HEK293T (cell line): Measurements from ENCODE around the gene NCF4.

ENCODE experiments used
- CTCF ChIA-PET: fragments of 350-600 bp; formaldehyde crosslinking; extraction: SDS; loops from one replicate; lab custom pipeline; 2021; ENCODE audit warnings: antibody characterized with exemption, inconsistent platforms; lab: Yijun Ruan, JAX
- POLR2A ChIA-PET: fragments of 350-600 bp; formaldehyde crosslinking; extraction: SDS; loops from one replicate; lab custom pipeline; 2020; ENCODE audit warnings: antibody characterized with exemption, inconsistent platforms; lab: Yijun Ruan, JAX
- DNase-seq: peaks from one replicate; pipeline ENCODE4 v3.0.0; 2012; ENCODE audit warnings: mixed read lengths; ENCODE audit errors: extremely low spot score
- ARNT ChIP-seq: fragments of 450-650 bp; IDR thresholded peaks from 2 replicates; pipeline ENCODE4 v1.6.1; 2017; ENCODE audit warnings: mild to moderate bottlenecking
- BHLHE40 ChIP-seq: fragments of 450-650 bp; IDR thresholded peaks from 2 replicates; pipeline ENCODE4 v1.6.1; 2016; ENCODE audit warnings: mild to moderate bottlenecking, moderate library complexity, borderline replicate concordance
- CTBP1 ChIP-seq: fragments of 450-650 bp; IDR thresholded peaks from 2 replicates; pipeline ENCODE4 v1.6.1; 2016; ENCODE audit warnings: borderline replicate concordance
- ELF4 ChIP-seq: fragments of 450-650 bp; IDR thresholded peaks from 2 replicates; pipeline ENCODE4 v1.6.1; 2017; ENCODE audit warnings: antibody characterized with exemption
- FOXA1 ChIP-seq: fragments of 450-650 bp; IDR thresholded peaks from 2 replicates; pipeline ENCODE4 v1.6.1; 2016; ENCODE audit warnings: mild to moderate bottlenecking
- FOXK2 ChIP-seq: fragments of 450-650 bp; IDR thresholded peaks from 2 replicates; pipeline ENCODE4 v1.6.1; 2016; ENCODE audit warnings: mild to moderate bottlenecking
- FOXM1 ChIP-seq: fragments of 450-650 bp; IDR thresholded peaks from 2 replicates; pipeline ENCODE4 v1.6.1; 2017; ENCODE audit warnings: mild to moderate bottlenecking, borderline replicate concordance
- HDGF ChIP-seq: fragments of 450-650 bp; IDR thresholded peaks from 2 replicates; pipeline ENCODE4 v1.6.1; 2017; ENCODE audit warnings: antibody characterized with exemption, borderline replicate concordance
- L3MBTL2 ChIP-seq: fragments of 450-650 bp; conservative IDR thresholded peaks from 2 replicates; pipeline ENCODE4 v1.6.1; 2016; ENCODE audit warnings: mild to moderate bottlenecking
- LEF1 ChIP-seq: fragments of 450-650 bp; IDR thresholded peaks from 2 replicates; pipeline ENCODE4 v1.6.1; 2017; ENCODE audit warnings: mild to moderate bottlenecking, borderline replicate concordance
- NFRKB ChIP-seq: fragments of 450-650 bp; IDR thresholded peaks from 2 replicates; pipeline ENCODE4 v1.6.1; 2016; ENCODE audit warnings: mild to moderate bottlenecking, moderate library complexity
- SP1 ChIP-seq: fragments of 450-650 bp; IDR thresholded peaks from 2 replicates; pipeline ENCODE4 v1.6.1; 2017
- SUZ12 ChIP-seq: fragments of 450-650 bp; IDR thresholded peaks from 2 replicates; pipeline ENCODE4 v1.6.1; 2016; ENCODE audit warnings: mild to moderate bottlenecking
- TARDBP ChIP-seq: fragments of 450-650 bp; IDR thresholded peaks from 2 replicates; pipeline ENCODE4 v1.6.1; 2016
- ZNF384 ChIP-seq: fragments of 450-650 bp; IDR thresholded peaks from 2 replicates; pipeline ENCODE4 v1.6.1; 2016
- TF ChIP-seq, protein P1 (sequence below): fragments of 450-650 bp; IDR thresholded peaks from 2 replicates; pipeline ENCODE4 v1.6.1; 2016

NCF4 gene

DNA sequence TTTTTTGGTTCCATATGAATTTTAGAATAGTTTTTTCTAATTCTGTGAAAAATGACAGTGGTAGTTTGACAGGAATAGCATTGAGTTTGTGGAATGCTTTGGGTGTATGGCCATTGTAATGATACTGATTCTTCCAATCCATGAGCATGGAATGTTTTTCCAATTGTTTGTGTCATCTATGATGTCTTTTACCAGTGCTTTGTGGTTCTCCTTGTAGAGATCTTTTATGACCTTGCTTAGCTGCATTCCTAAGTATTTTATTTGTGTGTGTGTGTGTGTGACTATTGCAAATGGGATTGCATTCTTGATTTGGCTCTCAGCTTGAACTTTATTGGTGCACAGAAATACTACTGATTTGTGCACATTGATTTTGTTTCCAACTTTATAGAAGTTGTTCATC lies 49.7 kb downstream of the NCF4 start:
- CTCF ChIA-PET, result no interaction called here
- DNase-seq, result no peak
- POLR2A ChIA-PET, result no interaction called here

DNA sequence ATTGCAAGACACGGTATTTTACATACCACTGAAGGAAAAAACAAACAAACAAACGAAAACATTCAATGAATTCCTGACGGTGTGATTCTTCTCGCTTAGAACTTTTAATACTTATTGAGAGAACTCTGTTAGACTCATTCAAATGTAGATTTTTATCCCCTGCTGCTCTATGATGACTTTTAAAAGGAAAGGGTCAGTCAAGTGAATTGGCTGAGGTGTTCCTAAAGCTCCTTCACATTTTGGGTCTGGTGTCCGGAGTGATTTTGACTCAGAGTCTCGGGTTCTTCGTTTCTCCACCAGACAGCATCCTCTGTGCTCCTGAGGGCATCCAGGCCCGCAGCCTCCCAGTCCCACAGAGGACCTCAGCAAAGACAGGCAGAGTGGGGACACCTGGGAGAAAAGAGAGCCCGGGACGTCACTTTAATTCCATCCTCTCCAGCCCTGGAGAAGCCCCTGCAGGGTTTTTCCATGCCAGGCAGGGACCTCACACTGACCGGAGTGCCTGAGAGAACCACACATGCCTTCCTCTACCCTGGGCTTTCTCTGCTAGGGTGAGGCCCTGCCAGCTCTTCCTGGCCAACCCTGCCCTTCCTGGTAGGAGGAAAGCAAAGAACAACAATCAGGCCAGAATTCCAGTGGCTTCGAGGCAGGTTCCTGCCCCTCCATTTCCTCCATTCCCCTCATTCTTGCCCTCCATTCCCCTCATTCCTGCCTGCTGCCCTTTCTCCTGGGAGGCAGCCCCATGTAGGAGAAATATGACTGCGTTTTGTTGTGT lies 51.3 kb downstream of the NCF4 start:
- POLR2A ChIA-PET, result no interaction called here
- DNase-seq, result no peak
- CTCF ChIA-PET, result no interaction called here
- no peak for TF ChIP-seq ZNF384
- no peak for TF ChIP-seq L3MBTL2

More for the DNA sequence above, 49.7 kb downstream of the NCF4 start:
- TF ChIP-seq HDGF (no peak), FOXK2 (no peak), L3MBTL2 (no peak), BHLHE40 (no peak), FOXA1 (no peak)

DNA sequence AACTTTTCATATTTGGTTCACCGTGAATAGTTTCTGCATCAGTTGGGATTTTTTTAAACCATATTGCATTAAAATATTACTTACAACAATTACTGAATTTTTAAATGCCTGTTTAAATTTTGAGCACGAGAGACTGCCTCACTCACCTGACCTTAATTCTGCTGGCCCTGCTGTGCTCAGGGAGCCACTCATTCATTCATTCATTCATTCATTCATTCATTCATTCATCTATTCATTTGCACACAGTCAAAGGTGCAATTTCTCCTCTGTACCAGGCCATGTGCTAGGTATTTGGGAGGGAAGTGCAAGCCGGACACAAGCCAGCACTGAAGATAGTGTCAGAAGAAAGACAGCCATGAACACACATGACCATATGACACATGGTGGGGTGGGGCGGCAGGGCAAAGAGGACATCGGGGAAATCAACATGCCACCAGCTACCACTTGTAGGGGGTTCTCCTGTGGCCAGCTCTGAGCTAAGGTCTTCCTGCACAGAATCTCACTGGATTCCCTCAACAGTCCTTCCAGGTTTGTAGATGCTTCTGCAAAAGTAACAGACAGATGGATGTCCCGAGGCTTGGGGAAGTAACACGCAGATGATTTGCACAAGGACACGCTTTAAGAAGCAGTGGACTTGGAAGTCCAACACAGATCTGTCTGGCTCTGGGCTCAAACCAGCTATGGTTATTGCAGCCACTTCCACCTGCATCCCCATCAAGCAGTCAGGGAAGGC lies 52.1 kb downstream of the NCF4 start:
- no peak for TF ChIP-seq SP1
- no peak for TF ChIP-seq FOXA1
- TF ChIP-seq SUZ12, result no peak
- no peak for TF ChIP-seq FOXK2
- TF ChIP-seq CTBP1, result no peak
- TF ChIP-seq HDGF, result no peak
- no peak for TF ChIP-seq LEF1
- no peak for TF ChIP-seq BHLHE40
- no peak for TF ChIP-seq FOXM1
- TF ChIP-seq ELF4, result no peak
- TF ChIP-seq, protein P1, sequence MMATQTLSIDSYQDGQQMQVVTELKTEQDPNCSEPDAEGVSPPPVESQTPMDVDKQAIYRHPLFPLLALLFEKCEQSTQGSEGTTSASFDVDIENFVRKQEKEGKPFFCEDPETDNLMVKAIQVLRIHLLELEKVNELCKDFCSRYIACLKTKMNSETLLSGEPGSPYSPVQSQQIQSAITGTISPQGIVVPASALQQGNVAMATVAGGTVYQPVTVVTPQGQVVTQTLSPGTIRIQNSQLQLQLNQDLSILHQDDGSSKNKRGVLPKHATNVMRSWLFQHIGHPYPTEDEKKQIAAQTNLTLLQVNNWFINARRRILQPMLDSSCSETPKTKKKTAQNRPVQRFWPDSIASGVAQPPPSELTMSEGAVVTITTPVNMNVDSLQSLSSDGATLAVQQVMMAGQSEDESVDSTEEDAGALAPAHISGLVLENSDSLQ, result no peak
- no peak for TF ChIP-seq ARNT
- TF ChIP-seq TARDBP, result no peak
- TF ChIP-seq ZNF384, result no peak
- TF ChIP-seq L3MBTL2, result no peak
- TF ChIP-seq NFRKB, result no peak
- POLR2A ChIA-PET, result no interaction called here
- DNase-seq, result no peak
- CTCF ChIA-PET, result no interaction called here

DNA sequence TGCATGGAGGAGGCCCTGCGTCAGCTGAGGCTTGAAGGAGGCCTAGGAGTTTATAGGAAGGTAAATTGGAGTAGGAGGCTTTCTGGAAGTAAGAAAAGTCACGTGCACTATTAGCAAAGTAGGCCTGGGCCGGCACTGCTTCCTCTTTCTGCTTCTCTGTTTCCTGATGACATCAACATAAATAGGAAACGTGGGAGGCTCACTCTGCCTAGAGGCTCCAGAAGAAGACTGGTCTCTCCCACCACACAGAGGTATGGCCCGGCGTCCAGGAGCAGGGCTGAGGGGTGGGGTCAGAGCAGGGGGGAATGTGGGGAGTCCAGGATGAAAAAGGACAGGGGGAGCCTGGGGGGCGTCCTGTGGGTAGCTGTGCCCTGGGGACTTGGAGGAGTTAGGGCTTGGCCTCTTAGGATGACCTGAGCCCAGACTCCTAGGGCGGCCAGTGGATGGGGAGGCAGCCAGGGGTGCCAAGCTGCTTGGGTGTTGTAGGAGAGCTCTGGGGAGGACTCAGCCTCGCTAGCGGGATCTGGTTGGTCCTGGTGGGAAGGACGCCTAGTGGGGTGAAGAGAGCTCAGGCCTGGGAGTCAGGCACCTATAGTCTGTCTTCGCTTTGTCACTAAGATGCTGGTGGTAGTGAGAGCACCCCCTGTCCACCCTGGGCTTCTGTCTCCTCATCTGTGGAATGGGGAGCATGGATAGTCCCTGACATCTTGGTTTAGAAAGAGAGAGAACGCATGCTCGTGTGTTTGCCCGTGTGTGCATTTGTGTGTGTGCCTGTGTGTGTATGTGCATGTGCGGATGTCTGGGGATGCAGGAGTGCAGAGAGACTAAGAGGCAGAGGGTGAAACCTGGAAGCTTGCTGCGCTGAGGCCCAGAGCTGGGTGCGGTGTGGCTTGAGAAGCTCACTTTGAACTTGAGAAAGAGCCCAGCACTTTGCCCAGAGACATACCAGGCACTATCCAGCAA lies 52.9 kb downstream of the NCF4 start, which contains the start of gene CSF2RB:
Gene CSF2RB (plus strand): TSS at position 202 of the 963 bp plus-strand sequence. CDS start 8,580 bp downstream, outside the sequence.
- TF ChIP-seq NFRKB, result no peak
- CTCF ChIA-PET, result no interaction called here
- POLR2A ChIA-PET, result no interaction called here
- no peak for DNase-seq

DNA sequence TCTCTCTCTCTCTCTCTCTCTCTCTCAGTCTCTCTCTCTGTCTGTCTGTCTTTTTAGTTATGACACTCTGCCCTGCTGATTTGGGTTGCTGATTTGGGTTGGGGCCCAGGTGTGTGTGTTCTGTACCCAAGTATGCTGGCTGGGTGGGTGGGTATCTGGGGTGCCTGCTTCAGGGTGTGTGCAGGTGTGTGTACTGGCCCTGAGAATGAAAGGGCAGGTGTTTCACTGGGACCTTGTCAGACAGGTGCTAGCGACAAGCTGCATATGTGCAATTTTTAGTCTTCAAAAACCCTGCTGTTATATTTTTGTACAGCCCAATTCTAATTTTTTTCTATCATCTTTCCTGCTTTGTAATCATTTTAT lies 53.6 kb downstream of the NCF4 start:
- POLR2A ChIA-PET, result no interaction called here
- DNase-seq, result no peak
- TF ChIP-seq L3MBTL2 (no peak), TARDBP (no peak), BHLHE40 (no peak), SP1 (no peak)
- TF ChIP-seq, protein P1, result no peak
- CTCF ChIA-PET, result no interaction called here

DNA sequence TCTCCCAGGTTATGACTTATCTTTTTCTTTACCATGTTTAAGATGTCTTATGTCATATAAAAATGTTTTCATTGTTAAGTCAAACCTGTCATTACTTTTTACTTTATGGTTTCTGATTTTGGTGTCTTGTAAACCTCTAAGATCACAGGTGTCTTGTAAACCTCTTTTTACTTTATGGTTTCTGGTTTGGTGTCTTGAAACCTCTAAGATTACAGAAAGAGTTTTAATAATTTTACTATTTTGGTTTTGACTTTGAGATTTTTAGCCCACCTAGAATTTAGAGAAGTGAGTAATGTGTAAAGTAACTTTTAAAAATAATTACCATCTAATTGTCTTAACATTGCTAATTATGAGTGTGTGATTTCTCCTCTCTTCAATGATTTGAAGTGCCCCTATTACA lies 55.2 kb downstream of the NCF4 start:
- ChIA-PET POLR2A (no interaction called here), CTCF (no interaction called here)
- TF ChIP-seq HDGF, result no peak
- no peak for DNase-seq

DNA sequence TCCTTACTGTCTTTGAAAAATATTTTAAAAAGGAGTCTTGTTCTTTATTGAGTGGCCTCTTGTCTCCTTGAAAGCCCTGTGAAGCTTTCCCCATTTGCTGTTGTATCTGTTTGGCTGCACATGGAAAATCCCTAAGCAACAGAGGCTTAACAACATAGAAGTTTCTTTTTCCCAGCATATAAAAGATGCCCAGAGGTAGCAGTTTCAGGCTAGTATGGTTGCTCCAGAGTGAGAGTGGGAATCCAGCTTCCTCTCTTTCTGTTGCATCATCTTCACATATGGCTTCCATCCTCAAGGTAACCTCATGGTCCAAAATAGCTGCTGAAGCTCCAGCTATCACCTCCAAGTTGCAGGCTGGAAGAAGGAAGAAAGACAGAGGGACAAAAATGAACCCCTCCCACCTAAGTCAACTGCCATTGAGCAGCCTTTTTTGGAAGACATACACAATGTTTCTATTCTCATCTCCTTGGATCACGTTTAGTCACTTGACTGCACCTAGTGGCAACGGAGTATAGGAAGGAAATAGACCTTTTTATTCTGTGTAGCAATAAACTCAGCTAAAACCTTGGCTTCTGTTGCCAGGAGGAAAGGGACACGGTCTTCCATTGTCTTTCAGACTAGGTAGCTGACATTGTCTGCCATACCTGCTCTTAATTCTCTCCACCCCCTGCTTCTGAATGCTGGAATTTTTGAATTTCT lies 57.9 kb downstream of the NCF4 start:
- TF ChIP-seq FOXK2 (no peak), CTBP1 (no peak), TARDBP (no peak), SUZ12 (no peak), FOXM1 (no peak), SP1 (no peak), NFRKB (no peak), HDGF (no peak), FOXA1 (no peak)
- ChIA-PET CTCF (no interaction called here), POLR2A (no interaction called here)
- no peak for DNase-seq
